ENCODE data around the gene SLC17A9.

- TF ChIP-seq CTCF (IDR thresholded peaks at IDR 0.05) = no peak
- no peak for TF ChIP-seq POLR2A (IDR thresholded peaks at IDR 0.05)
Observed at GRCh38 chr20:63008541-63009044, 56.1 kb downstream of the SLC17A9 start.

Measured in adrenal gland (tissue), 5 donors.